ENCODE measurements around the gene KLK3.

The KLK3 gene

GRCh38 chr19:50822661-50823208, 32.0 kb upstream of the KLK3 start:
- DNase-seq (ENCODE audit: low read depth) = no peak
- TF ChIP-seq CTCF (IDR thresholded peaks at IDR 0.05; ENCODE audit: low read depth, low read length, missing control alignments) = no peak
- no peak overlapping the region for H3K4me3 ChIP-seq (ENCODE audit: low read depth, low read length)

DNA sequence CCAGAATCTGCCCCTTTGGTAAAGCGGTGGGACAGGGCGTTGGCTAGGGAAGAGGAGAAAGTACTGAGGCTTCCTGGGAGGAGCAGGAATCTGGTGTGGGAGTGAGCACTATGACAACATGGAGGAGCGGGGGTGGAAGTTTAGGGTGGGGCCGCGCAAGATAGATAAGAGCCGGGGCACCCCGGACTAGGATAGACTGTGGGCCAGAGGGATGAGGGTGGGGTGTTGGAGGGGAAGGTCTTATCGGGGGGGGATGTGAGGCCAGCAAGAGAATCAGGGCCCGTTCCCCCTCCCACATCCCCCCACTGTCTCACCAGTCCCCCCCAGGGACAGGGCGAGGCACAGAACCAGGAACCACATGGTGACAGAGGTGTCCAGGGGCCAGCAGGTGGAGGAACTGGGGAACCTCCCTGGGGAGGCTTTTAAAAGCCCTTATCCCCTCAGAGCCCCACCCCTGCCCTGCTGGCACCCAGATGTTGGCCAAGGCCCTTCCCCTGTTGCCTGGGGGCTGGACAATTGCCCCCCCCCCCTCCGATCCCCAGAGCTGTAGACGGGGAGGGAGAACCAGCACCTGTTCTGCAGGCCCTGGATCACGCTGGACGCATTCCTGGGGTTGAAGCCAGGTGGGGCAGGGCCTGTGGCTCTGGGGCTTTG, 31.2 kb upstream of the KLK3 start, which contains the start of gene KLK1:
Gene KLK1 (minus strand): TSS at position 399 of the 654 bp plus-strand sequence. CDS start 39 bp downstream, at position 360.
- no peak for TF ChIP-seq CTCF (IDR thresholded peaks at IDR 0.05; ENCODE audit: low read depth, low read length, missing control alignments)
- no peak within 1 kb of the TSS for H3K4me3 ChIP-seq (ENCODE audit: low read depth, low read length)
- DNase-seq (ENCODE audit: low read depth) = no peak

GRCh38 chr19:50826492-50827240, 28.0 kb upstream of the KLK3 start:
- DNase-seq (ENCODE audit: low read depth) = no peak
- no peak for TF ChIP-seq CTCF (IDR thresholded peaks at IDR 0.05; ENCODE audit: low read depth, low read length, missing control alignments)
- no peak overlapping the region for H3K4me3 ChIP-seq (ENCODE audit: low read depth, low read length)

DNA sequence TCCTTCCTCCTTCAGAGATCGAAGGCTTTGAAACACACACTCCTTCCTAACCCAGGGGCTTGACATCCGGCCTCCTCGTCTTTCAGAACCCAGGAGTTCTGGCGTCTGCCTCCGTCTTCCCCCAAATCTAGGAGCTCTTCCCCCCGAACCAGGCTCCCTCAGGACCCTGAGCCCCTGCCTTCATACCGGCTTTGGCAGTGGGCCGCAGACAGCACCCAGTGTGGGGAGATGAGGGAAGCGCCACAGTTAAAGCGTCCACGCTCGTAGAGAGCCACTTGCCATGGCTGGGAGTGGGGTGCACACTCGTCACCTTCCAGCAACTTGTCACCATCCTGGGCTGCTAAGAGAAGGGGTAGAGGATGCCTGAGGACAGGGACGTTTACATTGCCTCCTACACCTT, 27.2 kb upstream of the KLK3 start:
- H3K4me3 ChIP-seq (ENCODE audit: low read depth, low read length) = no peak overlapping the region
- TF ChIP-seq CTCF (IDR thresholded peaks at IDR 0.05; ENCODE audit: low read depth, low read length, missing control alignments) = no peak
- DNase-seq (ENCODE audit: low read depth) = no peak

GRCh38 chr19:50829801-50830200, 24.9 kb upstream of the KLK3 start:
- no peak for DNase-seq (ENCODE audit: low read depth)
- H3K4me3 ChIP-seq (ENCODE audit: low read depth, low read length) = no peak overlapping the region
- TF ChIP-seq CTCF (IDR thresholded peaks at IDR 0.05; ENCODE audit: low read depth, low read length, missing control alignments) = no peak

DNA sequence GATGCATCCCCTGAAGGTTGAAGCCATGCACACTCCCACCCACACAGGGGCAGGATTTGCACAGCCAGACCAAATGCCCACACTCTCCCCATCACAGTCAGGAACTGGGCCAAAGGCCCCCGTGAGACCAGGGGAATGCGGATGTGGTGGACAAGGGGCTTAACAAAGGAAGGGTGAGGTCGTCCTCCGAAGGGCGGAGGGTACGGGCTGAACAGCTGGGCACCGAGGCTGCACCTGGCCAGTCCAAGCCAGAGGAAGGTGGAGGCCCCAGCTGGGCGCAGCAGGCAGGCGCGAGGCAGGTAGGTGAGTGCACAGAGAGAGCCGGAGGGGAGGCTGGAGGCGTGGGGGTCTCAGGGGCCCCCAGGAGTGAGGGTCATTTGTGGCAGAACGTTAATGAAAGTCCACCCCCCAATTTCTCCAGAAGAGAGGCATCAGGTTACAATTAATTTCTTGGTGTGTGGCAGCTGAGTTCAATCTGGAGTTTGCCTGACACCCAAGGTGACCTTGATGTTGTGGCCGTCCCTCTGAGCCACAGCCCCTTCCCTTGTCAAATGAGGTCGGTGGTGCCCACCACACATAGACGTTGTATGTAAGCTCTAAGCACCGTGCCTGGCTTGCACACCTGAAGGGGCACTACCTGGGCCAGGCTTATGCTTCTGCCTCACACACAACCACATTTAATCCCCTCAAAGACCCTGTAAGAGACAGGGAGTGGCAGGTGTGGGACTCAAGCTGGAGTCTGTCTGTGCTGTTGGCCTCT, 24.3 kb upstream of the KLK3 start:
- no peak for TF ChIP-seq CTCF (IDR thresholded peaks at IDR 0.05; ENCODE audit: low read depth, low read length, missing control alignments)
- H3K4me3 ChIP-seq (ENCODE audit: low read depth, low read length) = no peak overlapping the region
- no peak for DNase-seq (ENCODE audit: low read depth)
